EH (cell line): ENCODE data around the gene OR5M8.

Experiments used
- DNase-seq: peaks from one replicate; pipeline ENCODE4 v3.0.0-alpha.2; 2015; ENCODE audit warnings: low read depth

OR5M8 gene

GRCh38 chr11:56491270-56491669 is at the start of gene OR5M8:
OR5M8 (minus strand) TSS chr11:56491370; CDS start chr11:56491370, 0 bp downstream.
- no peak for DNase-seq

GRCh38 chr11:56533054-56533740 is 42.0 kb upstream of the OR5M8 start:
- no peak for DNase-seq

- no peak for DNase-seq
Observed at GRCh38 chr11:56531856-56532255, 40.7 kb upstream of the OR5M8 start.

- no peak for DNase-seq
Observed at GRCh38 chr11:56522008-56522407, 30.8 kb upstream of the OR5M8 start.

- no peak for DNase-seq
Observed at GRCh38 chr11:56513280-56513679, 22.1 kb upstream of the OR5M8 start.

- no peak for DNase-seq
Observed at GRCh38 chr11:56509439-56509838, 18.3 kb upstream of the OR5M8 start.

- no peak for DNase-seq
Observed at GRCh38 chr11:56497010-56497409, 5.8 kb upstream of the OR5M8 start.

GRCh38 chr11:56495117-56495516 is 3.9 kb upstream of the OR5M8 start:
- DNase-seq: no peak

- DNase-seq: no peak
Observed at GRCh38 chr11:56486801-56487200, 4.4 kb downstream of the OR5M8 start.

GRCh38 chr11:56474729-56475235 is 16.4 kb downstream of the OR5M8 start:
- no peak for DNase-seq

- DNase-seq: no peak
Observed at GRCh38 chr11:56473252-56473651, 17.9 kb downstream of the OR5M8 start, which contains the start of gene OR5M3. OR5M3 (minus strand) TSS chr11:56473352; CDS start chr11:56470497, 2,855 bp downstream.

- no peak for DNase-seq
Observed at GRCh38 chr11:56457076-56457475, 34.1 kb downstream of the OR5M8 start.

- DNase-seq: no peak
Observed at GRCh38 chr11:56453521-56453920, 37.6 kb downstream of the OR5M8 start.
